ENCODE data around the gene IGFBP5. TPM values are rescaled to one million over a fixed set of nuclear protein-coding genes. Genes with fewer than 3 reads are reported as not detected.

The IGFBP5 gene
- total RNA-seq, 4 donors from 2014 or later: 284 to 2,528 (median 672) TPM

- DNase-seq (ENCODE audit: low spot score): no peak
- TF ChIP-seq CTCF (IDR thresholded peaks at IDR 0.05): no peak
- ATAC-seq (ENCODE audit: low FRiP score): no peak
Measured at GRCh38 chr2:216674376-216674775, 21.0 kb downstream of the IGFBP5 start.

- TF ChIP-seq CTCF (IDR thresholded peaks at IDR 0.05): no peak
- ATAC-seq (ENCODE audit: low FRiP score) (no peak), DNase-seq (ENCODE audit: low spot score) (no peak)
Measured at GRCh38 chr2:216673609-216674008, 21.7 kb downstream of the IGFBP5 start.

- DNase-seq (ENCODE audit: low spot score): no peak
- no peak for TF ChIP-seq CTCF (IDR thresholded peaks at IDR 0.05)
- ATAC-seq (ENCODE audit: low FRiP score): no peak
Measured at GRCh38 chr2:216673021-216673420, 22.3 kb downstream of the IGFBP5 start.

GRCh38 chr2:216672466-216672865 is 22.9 kb downstream of the IGFBP5 start:
- no peak for TF ChIP-seq CTCF (IDR thresholded peaks at IDR 0.05)
- DNase-seq (ENCODE audit: low spot score): no peak
- no peak for ATAC-seq (ENCODE audit: low FRiP score)

GRCh38 chr2:216671791-216672343 is 23.5 kb downstream of the IGFBP5 start:
- DNase-seq (ENCODE audit: low spot score) (no peak), ATAC-seq (ENCODE audit: low FRiP score) (no peak)
- no peak for TF ChIP-seq CTCF (IDR thresholded peaks at IDR 0.05)

- TF ChIP-seq CTCF (IDR thresholded peaks at IDR 0.05): no peak
- DNase-seq (ENCODE audit: low spot score) (no peak), ATAC-seq (ENCODE audit: low FRiP score) (no peak)
Measured at GRCh38 chr2:216671081-216671411, 24.3 kb downstream of the IGFBP5 start.

GRCh38 chr2:216670266-216671080 is 24.9 kb downstream of the IGFBP5 start:
- no peak for ATAC-seq (ENCODE audit: low FRiP score)
- TF ChIP-seq CTCF (IDR thresholded peaks at IDR 0.05): no peak
- no peak for DNase-seq (ENCODE audit: low spot score)
